ENCODE data around the gene PELI1. TPM values are rescaled to one million over a fixed set of nuclear protein-coding genes. Genes with fewer than 3 reads are reported as not detected.
"Not testable (repeated sequence)": the region's sequence is repeated elsewhere in the genome, so short reads cannot be mapped to it uniquely, and the experiment has no call there.

Gene PELI1
- polyA plus RNA-seq, 1 donor = 14.6 TPM

DNA sequence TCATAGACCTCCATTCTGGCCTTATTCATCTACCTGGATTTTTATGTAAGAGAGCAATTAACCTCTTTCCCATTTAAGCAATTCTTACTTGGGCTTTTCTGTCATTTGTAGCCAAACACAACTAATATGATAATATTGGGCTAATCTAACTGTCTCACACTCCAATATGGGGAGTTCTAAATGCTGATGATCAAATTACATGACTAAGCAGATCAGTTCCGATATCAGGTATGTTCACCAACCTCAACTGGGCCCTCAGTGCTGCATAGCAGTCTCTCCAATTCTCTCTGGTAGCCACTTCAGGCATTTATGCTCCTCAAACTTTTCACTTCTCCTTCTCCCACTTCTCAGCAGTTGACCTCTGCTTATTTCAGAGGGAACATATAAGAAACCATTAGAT lies 64.0 kb downstream of the PELI1 start:
- no peak for DNase-seq

DNA sequence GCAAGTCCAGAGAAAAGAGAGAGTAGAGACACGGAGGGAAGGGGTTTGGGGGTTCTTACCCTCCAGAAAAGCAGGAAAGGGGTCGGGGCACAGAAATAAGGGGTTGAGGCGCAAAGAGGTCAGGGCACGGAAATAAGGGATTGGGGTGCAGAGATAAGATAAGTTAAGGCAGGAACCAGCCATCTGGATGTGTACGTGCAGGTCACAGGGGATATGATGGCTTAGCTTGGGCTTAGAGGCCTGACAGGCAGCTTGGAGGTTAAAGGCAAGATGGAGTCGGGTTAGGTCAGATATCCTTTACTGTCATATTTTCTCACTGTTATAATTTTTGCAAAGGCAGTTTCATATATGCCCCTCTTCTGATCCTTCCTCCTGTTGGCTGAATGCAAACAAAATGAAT lies 64.5 kb downstream of the PELI1 start:
- not testable (repeated sequence) for DNase-seq

DNA sequence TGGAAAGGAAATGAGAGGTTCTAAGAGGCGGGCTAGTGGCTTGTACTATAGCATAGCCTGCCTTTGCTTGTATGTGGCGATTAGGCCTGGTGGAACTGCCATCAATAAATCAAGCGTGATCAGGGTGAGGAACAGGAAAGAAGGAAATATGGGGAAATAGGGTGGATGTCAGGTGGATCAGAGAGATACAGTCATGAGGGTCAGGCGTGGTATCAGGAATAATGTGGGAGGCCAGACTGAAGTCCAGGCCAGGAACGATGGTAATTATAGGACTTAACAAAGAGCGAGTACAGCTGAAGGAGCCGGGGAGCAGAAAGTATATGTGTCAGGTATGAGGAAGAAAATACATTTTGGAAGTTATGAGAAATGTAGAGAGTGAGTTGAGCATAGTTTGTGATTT lies 67.4 kb downstream of the PELI1 start:
- DNase-seq = not testable (repeated sequence)

DNA sequence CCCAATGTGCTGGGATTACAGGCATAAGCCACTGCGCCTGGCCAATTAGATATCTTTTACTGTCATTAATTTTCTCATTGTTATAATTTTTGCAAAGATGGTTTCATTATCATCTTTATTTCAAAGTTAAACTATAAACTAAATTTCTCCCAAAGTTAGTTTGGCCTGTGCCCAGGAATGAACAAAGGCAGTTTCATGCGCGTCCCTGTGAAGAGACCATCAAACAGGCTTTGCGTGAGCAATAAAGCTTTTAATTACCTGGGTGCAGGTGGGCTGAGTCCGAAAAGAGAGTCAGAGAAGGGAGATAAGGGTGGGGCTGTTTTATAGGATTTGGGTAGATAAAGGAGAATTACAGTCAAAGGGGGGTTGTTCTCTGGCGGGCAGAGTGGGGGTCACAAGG lies 69.6 kb downstream of the PELI1 start:
- not testable (repeated sequence) for DNase-seq

DNA sequence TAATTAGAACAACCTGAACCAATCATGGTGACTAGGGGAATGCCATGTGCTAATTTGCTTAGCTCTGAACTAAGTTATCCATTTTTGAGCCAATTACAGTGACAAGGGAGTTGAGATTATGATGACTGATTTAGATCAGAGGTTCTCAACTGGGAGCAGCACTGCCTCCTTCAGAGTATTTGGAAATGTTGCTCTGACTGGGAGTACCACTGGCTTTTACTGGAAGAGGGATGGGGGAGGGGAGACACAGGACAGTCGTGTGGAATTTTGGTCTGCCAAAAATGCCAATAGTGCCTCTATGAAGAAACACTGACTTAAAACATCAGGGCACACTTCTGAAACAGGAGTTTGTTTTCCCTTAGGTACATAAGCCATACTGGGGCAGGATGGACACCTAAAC lies 76.9 kb downstream of the PELI1 start:
- no peak for DNase-seq

DNA sequence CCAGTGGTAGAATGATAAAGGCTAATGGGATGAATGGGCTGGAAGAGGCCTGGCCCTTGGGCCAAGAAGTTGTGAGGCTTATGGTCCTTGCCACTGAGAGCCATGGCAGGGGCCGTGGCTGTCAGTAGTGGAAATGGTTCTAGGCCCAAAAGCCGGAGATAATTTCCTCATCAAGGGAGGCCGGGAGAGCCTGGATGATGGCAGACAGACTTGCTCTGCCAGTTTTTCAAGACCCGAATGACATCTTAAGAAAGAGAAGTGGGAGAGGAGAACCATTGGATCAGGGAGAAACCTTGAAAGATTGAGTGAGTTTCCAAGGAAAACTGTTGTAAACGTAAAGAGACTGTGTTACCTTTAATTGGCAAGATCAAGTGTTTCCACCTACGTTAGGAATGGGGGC lies 78.7 kb downstream of the PELI1 start:
- no peak for DNase-seq

DNA sequence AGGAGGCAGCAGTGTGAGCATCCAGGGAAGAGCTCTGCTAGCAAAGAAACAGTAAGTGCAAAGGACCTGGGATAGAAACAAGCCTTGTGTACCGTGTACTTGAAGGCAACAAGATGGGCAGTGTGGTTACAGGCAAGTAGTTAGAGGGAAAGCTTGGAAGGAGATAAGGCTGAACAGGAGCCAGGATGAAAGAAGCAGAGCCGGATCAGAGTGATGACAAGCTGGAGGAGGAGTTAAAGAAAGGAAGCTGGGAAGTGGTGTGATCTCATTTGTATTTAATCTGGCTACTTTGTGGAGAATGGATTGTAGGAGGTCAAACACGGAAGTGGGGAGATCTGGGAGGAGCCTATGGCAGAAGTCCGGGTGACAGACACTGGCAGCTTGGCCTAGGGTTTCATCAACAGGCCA lies 80.3 kb downstream of the PELI1 start:
- no peak for DNase-seq

DNA sequence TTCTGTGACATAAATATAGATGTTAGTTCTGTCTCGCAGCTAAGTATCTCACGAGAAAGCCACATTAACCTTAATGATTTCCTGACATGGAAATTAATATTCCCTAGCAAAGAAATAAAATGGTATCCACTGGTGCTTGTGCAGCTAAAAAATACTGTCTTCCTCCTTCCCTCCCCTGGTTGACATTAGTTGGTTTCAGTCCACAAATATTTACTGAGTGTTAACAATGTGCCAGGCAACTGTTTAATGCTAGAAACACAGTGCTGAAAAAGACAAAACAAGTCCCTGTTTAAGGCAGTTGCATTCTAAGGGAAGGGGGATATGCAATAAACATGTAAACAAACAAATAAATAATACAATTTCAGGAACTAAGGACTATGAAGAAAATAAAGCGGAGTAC lies 80.8 kb downstream of the PELI1 start:
- no peak for DNase-seq

DNA sequence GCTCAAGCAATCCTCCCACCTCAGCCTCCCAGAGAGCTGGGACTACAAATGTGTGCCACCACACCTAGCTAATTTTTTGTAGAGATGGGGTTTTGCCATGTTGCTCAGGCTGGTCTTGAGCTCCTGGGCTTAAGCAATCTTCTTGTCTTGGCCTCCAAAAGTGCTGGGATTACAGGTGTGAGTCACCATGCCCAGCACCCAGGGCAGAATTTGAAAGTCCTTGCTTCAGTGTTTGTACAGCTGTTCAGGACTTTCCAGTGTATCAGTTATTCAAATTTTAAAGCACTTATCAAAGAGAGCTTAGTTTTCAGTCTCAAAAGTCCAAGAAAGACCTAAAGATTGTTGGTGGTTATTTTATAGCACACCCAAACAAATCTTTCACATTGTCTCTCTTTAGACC lies 81.4 kb downstream of the PELI1 start:
- DNase-seq = no peak

DNA sequence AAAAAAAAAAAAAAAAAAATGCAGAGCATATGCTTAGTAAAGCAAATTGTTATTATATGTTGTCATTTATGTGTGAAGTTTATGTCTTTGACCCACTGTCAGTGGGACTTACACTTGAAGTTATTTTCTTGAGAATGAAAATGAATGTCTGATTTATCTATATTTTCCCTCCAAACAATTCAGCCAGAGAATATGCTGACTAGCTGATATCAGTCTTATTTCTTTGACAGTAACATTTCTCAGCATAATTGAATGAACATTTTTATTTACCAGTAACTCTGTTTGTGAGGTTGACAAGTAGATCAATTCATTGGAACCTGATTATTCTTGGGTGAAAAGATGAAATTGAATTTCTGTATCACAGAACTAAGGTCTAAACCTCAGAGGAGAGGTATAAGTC lies 85.0 kb downstream of the PELI1 start:
- DNase-seq = no peak

DNA sequence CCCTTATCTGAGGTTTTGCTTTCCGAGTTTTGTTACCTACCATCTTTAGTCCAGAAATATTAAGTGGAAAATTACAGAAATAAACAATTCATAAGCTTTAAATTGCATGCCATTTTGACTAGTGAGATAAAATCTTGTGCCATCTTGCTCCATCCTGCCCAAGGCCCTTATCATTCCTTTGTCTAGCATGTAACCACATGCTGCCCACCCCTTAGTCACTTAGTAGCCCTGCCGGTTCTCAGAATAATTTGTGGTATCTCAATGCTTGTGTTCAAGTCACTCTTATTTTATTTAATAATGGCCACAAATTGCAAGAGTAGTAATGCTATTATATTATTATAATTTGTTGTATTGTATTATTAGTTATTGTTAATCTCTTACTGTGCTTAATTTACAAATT lies 88.2 kb downstream of the PELI1 start:
- DNase-seq = no peak

DNA sequence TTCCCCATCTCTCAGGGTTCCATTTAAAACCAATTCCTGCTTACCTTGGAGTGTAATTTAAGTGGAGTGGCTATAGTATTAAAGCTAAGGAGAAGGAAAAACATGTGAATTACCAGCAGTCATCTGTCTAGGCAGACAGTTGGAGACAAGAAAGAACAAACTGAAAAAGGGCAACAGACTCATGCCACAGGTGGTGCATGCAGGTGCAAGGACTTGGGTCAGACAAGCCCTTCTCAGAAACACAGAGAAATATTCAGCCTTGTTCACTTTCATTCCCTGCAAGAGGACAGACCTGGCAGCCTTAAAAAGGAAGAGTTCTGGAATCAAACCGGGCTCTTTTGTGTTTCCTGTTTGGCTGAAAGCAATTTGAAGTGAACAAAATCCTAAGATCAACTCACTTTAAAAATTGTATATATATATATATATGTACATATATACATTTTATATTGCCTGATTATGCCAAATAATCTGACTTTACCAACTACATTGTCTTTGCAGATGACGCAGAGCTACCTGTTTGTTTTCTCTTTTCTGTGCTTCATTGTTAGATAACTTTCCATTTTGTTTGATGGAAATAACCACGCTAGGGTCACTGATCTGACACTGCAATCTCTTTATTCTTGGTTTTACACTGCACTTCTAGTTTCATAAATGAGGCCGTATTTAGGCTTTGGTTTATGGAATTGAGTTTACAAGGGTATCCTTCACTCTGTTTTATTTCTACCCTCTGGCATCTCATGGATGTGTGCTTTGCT lies 89.9 kb downstream of the PELI1 start:
- no peak for DNase-seq

DNA sequence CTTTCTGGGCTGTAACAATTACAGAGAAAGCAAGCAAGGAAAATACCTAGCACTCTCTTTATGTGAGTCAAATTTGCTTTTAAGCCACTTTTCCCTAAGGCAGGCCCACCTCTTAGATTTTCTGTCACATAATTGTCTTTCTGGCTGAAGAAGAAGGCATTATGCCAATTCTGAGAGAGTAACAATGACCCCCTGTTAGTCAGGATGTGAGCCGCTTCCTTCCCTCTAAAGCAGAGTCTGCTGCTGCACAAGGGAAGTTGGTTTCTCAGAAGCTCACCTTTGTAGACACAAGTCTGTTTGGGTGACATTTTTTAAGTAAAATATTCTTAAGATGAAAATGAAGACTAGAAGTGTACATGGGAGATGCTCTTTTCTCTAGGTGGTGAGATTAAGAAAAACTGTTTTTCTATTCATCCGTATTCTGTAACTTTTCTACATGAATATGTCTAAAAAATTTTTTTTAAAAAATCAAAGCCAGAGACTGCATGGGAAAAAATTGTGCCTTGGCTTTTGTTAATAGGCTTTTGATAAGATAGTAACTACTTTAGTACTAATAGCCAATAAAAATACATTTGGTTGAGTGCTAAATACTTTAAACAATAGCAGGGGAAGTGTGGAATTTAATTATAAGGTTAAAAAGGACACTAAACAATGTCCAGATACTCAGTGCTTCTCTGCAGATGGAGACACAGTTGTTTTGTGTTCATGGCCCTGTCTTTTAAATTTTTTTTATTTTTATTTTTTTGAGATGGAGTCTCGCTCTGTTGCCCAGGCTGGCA lies 91.6 kb downstream of the PELI1 start:
- DNase-seq = no peak

DNA sequence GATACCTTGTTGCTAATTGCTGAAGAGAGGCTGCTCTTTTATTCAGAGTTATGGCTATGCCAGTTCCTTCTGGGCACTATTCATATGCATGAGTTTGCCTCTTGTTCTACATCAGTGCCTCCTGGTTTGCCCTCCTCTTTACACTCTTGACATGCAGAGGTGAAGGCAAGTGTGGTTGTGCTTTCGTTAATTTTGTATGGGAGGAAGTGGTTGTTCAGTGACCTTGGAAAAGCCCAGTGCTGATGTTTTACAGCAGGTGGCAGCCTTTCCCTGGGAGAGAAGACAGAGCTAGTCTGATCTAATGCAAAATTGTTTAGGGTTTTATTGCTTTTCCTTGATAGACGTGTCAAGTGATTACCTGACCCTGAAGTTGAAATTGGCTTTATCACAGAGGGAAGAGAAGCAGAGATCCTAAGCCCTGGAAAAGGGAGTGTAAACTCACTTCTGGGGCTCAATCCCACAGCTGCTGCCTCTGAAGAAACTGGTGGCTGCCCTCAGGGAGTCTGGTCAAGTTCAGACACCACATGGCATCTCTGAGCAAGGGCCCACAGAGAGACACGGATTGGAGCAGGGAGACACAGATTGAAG lies 94.5 kb downstream of the PELI1 start:
- DNase-seq = peak; percentile 66

DNA sequence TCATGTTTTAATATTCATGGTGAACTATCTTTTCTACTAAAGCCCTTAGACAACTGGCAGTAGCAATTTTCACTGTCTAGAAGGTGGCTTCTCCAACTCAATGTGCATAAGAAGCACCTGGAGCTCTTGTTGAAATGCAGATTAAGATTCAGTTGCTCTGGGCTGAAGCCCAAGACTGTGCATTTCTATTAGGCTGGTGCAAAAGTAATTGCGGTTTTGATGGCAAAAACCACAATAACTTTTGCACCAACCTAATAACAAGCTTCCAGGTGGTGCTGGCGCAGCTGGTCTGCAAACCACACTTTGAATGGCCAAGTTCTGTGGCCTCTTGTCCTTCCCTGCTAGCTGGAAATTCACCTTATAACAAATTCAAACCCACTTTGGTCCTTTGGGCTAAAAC lies 98.3 kb downstream of the PELI1 start:
- no peak for DNase-seq

Other genes with a start within 250 kb of the PELI1 start
- 21.9 TPM for gene VPS54, start 125.0 kb downstream of the PELI1 start, polyA plus RNA-seq (ENCODE audit: insufficient read length)

Data from hindlimb muscle (tissue), 1 donor.